ENCODE results near the gene AFG1L.
"Not testable (repeated sequence)": the region's sequence is repeated elsewhere in the genome, so short reads cannot be mapped to it uniquely, and the experiment has no call there.

The AFG1L gene

DNA sequence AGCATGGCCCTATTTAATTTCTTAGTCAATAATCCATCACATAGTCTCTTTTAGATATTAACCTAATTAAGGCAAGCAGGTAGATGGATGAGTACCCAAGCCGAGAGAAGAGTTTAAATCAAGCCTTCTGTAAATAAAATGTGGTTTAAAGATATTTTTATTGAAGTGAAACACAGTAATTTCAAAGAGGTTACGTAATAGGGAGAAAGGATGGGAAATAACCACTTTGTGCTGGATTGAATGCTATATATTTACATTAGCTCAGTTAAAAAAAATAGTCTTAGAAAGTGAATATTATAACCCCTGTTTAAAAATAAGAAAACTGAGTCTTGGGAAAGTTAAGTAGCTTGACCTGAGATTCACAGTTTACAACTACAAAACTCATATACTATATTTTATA is 228.8 kb downstream of the AFG1L start:
- no peak for DNase-seq (ENCODE audit: low read depth)

DNA sequence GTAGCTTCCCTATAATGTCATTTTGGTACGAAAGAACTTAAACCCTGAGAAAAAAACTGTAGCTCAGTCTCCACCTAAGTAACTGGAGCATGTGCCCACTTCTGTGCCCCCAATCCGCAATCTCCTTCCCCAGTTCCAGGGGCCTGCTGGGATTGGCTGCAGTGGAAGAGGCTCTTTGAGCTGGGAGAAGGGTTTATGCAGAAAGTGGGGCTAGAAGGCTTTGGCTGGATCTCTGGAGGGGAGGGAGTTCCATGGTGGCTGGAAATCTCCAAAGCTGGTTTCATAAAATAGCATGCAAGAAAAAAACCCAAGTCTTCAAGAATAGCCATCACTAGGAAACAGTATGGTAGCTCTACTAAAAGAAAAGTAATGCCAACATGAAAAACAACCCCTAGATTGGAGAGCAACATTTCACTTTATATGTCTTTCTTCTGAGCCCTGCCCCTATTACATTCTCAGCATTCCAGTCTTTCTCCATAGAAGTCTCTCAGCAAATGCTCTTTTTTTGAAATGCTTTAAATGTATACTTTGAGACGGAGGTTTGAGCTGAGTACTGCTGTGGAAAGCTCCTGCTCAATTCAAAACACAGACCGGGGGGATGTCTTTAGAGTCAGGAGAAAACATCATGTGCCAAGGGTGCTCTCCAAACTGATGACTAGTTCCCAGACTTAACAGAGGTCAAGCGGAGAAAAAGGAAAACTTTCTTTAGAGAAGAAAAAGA is 229.8 kb downstream of the AFG1L start:
- DNase-seq (ENCODE audit: low read depth): no peak

DNA sequence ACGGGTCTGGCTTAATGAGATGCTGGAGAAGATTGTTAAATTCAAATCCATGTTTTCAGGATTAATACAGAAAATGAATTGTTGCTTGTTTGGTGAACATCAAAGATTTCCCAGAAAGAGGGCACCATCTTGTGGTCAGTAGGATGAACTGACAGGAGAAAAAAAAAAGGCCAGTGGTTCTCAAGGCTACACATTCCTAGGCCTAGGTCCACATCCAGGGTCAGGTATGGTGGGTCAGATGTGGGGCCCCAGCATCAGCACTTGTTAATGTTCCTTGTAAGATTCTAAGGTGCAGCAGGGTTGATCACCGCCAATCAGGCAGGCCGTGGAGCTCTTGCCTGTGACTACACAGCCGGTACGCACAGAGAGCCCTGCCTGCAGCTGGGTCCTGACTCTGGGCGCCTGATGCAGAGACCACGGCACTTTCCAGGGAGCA is 231.9 kb downstream of the AFG1L start:
- no peak for DNase-seq (ENCODE audit: low read depth)

DNA sequence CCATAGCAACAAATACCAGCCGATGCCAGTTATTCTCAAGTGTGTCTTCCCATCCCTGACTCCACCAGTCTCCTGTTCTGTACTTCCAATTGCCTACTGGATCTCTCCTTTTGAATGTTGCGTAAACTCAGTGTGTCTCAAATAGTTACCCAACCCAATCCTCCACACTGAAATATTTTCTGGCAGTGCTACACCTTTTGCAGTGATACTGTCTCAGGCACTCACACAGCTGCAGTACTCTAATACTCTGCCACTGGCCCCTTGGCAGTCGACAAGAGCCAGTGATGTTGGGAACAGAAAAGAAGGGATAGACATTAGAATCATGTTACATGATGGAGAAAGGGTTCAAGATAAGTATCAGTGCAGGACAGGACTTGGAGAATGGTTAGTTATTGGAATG is 234.0 kb downstream of the AFG1L start:
- no peak for DNase-seq (ENCODE audit: low read depth)

DNA sequence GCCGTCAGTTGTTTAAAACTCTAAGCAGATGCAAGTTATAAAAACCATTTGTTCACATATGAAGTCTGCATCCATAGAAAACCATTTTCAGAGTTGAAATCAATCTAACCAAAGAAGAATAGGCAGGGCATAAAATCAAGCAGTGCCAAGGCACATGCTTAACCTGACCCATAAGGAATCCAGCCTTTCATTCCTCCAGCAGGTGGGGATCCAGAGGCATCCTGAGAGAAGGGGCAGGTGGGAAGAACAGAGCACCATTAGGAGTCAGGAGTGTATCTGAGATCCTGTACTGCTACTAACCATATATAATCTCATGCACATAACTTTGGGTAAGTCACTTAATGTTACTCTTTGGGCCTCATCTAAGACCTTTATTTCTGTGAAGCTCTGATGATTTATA is 236.5 kb downstream of the AFG1L start:
- no peak for DNase-seq (ENCODE audit: low read depth)

DNA sequence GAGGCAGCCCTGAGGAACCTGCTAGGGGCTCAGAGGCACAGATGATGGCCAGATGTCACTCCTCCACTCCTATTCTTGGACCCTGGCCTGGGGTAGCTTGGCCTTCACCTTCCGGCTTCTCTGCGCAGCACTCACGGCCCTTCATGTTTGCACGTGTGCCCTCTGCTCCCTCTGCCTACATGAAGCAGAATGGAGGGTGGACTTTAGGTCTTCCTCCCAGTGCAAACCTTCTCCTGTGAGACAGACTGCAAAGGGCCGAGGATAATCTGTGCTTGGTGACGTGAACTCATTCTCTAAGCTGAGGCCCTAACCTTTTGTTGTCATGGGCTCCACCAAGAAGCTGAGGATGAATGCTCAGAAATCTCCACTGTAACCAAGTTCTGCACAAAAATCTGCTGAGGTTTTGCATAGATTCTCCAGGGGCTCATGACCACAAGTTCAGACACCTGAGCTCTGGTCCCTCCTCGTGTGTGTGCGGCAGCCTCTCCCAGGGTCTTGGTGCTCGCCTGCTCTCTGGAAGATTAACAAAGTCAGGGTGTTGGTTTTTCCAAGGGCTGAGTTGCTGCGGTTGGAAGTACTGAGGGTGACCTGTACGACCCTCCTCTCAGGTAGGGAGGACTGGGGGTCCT is 240.4 kb downstream of the AFG1L start:
- DNase-seq (ENCODE audit: low read depth): no peak

DNA sequence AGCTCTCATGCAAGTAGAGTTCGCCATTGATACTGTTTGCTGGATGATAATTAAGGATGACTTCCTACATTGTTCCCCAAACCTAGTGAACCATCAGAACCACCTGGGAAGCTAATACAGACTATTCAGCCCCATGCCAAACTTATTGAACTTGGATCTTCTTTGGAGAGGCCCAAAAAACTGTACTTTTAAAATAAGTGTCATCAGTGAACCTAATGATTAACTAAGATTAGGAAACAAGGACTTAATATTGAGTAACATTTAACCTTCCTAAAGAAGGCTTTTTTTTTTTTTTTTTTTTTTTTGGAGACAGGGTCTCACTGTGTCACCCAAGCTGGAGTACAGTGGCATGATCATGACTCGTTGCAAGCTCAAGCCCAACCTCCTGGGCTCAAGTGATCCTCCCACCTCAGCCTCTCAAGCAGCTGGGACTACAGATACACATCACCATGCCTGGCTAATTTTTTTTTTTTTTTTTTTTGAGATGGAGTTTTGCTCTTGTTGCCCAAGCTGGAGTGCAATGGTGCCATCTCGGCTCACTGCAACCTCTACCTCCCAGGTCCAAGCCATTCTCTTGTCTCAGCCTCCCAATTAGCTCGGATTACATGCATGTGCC is 241.2 kb downstream of the AFG1L start:
- not testable (repeated sequence) for DNase-seq (ENCODE audit: low read depth)

DNA sequence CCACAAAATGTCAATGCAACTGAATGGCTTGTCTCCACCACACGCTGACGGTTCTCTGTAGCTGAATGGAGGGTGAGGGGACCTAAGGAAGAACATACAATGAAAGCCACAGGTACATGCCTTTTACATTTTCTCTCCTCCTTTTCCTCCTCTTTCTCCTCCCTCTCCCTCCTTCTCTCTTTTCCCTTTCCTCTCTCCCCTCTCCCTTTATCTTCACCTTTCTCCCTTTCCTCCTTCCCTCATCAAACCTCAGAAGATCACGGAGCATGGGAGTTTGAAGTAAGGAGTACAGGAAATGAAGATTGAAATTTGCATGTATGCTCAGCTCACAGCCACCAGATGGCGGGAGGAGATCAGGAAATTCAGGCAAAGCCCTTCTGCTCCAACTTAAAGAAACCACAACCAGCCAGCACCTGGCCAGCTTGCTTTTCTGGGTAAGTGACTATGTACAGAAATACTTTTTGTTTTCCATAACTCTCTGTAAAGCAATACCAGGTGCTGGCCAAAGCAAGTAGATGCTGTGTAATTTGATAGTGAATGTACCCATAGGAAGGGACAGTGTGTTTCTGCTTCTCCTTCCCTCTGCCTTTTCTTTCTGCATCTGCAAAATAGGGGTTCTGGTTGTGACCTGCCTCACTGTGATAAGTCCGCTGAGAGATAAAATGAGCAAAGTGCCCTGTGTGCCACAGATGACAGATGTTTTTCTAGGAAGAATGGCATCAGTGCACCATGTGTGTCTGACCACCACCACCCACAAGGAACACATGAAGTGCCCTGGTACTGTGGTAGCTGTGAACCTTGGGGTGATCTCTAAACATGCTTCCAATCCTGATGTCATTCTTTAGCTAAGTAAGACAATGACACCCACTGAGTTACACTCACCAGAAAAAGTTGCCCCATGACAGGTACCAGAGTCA is 247.2 kb downstream of the AFG1L start:
- DNase-seq (ENCODE audit: low read depth): peak; percentile 49

DNA sequence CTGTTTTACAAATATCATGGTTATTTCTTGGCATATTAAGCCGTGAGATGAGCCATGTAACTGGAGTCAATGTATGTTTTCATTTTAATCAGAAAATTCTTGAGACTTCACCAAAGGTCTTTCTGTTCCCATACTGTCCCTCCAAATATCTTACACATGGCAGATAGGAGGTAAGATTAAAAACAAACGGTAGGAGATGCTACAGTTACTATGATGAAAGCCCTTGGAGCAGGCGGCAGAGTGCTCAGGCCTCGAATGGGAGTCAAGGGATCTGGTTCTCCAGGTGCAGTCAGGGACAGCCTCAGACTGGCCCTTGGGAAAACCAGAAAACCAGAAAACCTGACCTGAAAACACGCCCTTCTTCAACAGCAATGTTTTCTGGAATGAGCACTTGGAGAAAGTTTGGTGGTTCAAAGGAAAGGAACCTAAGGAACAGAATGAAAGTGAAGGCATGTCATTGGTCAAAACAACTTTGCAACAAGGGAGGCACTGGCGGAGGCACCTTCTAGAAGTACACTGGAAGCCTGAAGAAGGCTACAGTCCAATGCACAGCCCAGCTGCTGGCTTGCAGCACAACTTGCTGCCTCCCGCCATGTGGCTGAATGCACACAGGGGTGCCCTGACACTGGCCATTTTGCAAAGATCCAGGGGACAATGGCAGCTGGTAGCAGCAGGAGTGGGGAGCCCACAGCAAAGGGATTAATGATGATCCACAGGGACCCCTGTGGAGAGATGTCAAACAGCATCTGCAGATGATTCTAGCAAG is 248.5 kb downstream of the AFG1L start:
- DNase-seq (ENCODE audit: low read depth): no peak

DNA sequence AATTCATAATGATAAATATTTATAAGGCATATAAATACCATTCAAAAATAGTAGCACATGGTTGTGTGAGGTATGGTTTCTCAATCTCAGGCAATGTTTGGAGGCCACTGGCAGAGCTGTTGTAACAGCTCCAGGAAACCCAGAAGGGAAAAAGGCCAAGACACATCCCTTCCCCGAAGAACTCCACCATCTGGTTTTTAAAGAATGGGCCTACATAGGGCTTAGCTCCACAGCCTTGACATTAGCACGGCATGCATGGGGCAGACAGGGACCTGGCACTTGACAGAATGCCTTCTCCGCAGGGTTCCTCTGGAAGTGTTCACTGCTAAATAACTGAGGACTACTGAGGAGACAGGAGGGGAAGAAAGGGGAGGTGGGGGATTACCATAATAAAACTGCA is 249.8 kb downstream of the AFG1L start:
- no peak for DNase-seq (ENCODE audit: low read depth)

DNA sequence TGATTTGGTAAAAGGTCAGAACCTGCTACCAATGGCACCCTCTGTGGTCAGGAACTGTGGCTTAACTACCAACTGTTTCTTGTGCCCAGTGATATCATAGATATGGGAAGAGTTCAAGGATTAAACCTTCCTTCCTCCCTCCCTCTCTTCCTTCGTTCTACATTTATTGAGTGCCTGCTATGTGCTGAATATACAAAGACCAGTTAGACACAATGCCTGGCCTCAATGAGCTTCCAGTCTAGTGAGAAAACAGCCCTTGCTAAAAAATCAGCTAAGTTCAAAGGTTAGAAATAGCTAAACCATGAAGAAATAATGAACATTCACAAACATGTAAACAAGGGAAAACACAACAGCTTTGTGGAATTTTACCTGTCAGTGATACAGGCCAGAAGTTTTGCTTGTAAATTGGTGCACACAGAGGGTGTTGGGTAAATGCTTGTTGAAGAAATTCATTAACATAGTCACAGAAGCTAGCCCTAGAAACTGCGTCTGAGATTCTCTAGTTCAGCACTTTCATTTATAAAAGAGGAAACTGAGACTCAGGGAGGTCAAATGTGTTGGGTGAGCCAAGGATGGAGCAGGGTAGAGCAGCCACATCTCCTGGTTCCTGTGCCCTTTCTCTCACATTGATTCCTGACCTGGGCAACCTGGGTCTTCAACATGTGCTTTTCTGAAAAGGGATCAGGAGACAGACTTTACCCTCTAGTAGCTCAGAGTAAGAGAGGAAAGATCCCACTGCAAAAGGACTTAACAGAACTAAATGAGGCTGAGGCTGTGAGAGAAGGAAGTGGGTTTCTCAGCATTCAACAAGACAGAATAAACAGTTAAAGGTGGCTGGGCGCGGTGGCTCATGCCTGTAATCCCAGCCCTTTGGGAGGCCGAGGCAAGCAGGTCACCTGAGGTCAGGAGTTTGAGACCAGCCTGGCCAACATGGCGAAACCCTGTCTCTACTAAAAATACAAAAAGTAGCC is 251.5 kb downstream of the AFG1L start:
- DNase-seq (ENCODE audit: low read depth): no peak

DNA sequence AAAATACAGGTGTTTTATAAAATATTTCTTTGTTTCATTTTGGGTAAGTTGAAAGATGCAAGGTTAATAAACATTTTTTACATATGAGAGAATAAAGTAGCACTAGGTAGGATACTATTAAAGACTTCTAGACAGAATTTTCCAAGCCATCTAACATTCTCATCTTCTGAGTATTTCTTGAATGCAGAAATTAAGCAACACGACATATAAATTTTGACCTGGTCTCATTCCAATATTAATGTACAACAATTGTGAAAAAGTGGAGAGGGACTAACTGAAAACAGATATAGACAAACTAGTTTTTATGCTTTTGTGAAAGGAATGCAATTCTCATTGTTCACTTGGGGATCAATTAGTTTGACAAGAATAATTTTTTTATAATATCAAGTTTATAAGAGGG is 254.4 kb downstream of the AFG1L start:
- DNase-seq (ENCODE audit: low read depth): no peak

DNA sequence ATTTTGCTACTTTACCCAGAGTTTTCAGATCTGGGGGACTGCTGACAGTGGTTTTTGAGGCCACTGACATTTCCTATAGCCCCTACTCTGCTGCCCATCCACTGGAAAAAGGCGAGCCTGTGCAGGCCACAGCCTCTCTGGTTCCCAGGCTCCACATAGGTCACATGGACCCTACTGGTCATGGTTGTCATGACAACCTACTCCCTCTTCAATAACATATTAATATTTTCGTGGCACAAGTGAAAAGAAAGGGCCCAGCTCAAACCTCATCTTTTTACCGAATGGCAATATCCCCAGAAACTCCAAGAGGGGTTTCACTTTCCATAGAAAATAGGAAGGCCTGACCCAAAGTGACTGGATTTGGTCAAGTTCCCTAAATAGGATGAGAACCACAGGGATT is 254.9 kb downstream of the AFG1L start:
- no peak for DNase-seq (ENCODE audit: low read depth)

DNA sequence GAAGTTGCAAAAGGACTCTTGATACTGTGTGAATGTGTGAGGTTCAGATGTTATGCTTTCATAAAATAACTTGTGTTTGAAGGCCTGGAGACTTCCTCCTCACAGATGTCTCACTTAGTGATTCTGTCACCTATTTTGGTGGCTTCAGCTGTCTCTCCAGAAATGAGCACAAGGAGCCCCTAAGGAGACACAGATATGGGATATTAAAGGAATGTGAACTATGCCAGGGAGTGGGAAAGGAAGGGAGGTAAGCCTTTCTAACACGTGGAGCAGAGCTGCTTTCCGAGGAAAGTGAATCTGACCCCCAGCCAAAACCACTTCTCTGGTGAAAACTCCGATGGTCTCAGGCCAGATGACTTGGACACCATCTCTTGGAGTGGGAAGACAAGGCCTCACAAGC is 255.4 kb downstream of the AFG1L start:
- no peak for DNase-seq (ENCODE audit: low read depth)

DNA sequence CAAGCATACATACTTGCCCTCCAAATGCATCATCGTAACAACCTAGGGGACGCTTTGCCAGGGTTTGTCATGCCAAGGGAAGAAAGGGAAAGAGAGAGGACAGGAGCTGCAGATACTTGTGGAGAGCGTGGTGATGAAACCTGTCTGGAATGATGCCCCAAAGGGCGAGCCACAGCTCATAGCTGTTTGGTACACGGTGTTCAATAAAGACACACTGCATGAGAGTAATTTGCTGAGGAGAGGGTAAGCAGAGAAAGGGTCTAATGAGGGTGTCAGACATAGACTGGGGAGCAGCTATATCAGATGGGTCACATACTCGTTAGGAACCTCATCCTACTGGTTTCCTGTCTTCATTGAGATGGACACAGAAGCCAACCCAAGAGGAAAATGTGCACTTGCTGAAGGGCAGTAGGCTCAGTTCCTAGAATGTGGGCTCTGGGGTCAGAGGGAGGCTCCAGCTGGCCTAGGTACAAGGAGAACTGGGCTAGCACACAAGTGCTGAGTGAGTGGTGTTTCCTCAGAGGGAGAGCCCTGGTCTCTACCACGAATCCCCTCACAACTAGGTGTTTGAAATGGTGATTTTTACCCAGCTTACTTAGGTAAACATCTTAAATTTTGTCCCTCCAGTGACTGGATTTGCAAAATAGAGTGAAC is 260.7 kb downstream of the AFG1L start:
- no peak for DNase-seq (ENCODE audit: low read depth)

DNA sequence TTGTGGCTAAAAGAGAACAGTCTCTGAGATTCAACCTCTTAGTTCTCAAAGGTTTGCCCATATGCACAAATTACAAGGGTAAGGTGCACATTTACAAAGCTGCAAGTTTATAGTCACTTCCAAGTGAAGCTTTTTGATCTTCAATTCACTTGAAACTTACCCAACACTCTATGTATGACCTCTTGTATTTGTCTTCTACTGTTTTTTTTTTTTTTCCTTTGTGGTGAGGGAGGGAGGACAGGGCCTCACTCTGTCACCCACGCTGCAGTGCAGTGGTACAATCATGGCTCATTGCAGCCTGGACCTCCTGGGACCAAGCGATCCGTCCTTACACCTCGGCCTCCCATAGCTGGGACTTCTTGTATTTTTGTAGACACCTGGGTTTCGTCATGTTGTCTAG is 261.4 kb downstream of the AFG1L start:
- no peak for DNase-seq (ENCODE audit: low read depth)

DNA sequence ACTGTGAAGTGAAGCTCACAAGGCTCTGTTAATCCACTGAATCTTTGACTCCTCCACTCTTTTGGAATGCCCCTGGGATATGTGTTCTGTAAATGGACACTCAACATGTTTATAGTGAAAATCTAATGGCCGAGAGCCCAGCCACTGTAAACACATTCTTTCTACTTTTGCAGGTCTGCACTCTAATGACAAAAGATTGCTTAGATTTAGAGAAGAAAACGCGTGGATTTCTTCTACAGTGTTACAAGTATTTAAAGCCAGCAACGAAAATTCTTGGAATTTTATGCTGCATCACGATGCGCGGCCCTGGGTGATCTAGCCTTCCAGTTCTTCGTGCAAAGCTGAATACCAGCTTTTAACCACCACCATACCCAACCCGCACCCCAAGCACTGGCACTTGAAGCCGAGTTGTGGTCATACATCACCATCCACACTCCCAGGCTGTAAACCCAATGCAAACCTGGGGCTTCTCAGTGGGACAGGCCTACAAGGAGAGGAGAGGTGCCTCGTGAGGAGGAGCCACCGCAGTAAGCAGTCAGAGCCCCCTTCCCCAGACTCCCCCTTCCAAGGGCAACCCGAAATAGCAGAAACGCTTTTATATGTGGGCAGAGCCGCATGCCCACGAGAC is 262.1 kb downstream of the AFG1L start:
- DNase-seq (ENCODE audit: low read depth): no peak

DNA sequence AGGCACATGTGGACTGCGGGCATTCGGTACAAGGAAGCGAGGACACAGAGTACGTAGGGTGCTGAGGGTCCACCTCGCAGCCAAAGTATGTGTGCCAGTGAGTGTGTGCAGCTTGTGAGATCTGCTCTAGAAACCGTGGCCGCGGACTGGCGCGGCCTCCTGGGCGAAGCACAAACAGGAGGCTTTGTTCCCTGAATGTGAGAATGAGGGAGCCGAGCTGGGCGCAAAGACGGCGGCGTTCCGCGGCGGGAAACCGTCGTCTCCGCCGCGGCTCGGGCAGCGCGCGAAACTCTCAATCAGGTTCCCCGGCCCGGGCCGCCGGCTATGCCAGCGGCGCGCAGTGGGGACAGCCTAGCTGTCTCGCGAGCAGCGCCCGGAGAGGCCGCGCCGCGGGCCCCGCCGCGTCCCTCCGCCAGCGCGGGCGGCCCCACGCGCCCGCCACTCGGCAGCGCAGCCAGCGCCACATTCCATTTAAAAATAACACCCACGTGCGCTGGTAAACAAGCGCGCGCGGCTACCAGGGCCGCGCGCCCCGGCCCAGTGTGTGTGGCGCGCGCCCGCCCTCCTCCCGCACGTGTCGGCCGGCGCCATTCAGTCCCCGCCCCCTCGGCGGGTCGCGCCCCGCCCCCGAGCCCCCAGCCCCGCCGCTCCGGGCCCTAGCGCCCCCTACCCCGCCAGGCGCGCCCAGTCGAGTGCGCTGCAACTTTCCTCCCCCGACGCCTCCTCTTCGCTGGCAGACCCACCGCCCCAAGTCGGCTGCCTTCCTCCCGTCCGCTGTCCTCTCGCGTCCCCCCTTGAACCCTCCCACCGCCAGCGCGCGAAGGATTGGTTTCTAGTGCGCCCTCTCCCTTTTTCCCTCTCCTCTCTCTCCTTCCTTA is 262.9 kb downstream of the AFG1L start:
- DNase-seq (ENCODE audit: low read depth): peak; percentile 72
